GM21619 (cell line): ENCODE data around the gene BAK1.
"Not testable (repeated sequence)": the region's sequence is repeated elsewhere in the genome, so short reads cannot be mapped to it uniquely, and the experiment has no call there.

Experiments used
- ATAC-seq: cut with Tn5 transposase; IDR thresholded peaks from one replicate; pipeline ENCODE4 v1.9.1; 2021; ENCODE audit not compliant: unreplicated experiment

BAK1 gene

GRCh38 chr6:33557376-33557775, 22.7 kb downstream of the BAK1 start:
- no peak for ATAC-seq

- not testable (repeated sequence) for ATAC-seq
Observed at GRCh38 chr6:33552883-33553282, 27.2 kb downstream of the BAK1 start.

- ATAC-seq, result no peak
Observed at GRCh38 chr6:33552252-33552651, 27.8 kb downstream of the BAK1 start.

- ATAC-seq, result no peak
Observed at GRCh38 chr6:33551538-33551937, 28.5 kb downstream of the BAK1 start.

- no peak for ATAC-seq
Observed at GRCh38 chr6:33549896-33550295, 30.2 kb downstream of the BAK1 start.

GRCh38 chr6:33549196-33549595, 30.9 kb downstream of the BAK1 start:
- no peak for ATAC-seq

- no peak for ATAC-seq
Observed at GRCh38 chr6:33547499-33547898, 32.6 kb downstream of the BAK1 start.

GRCh38 chr6:33546766-33547165, 33.3 kb downstream of the BAK1 start:
- ATAC-seq, result no peak

GRCh38 chr6:33545292-33545691, 34.8 kb downstream of the BAK1 start:
- ATAC-seq, result not testable (repeated sequence)

GRCh38 chr6:33543116-33543515, 37.0 kb downstream of the BAK1 start:
- no peak for ATAC-seq

- no peak for ATAC-seq
Observed at GRCh38 chr6:33540768-33541167, 39.3 kb downstream of the BAK1 start.

GRCh38 chr6:33534702-33535101, 45.4 kb downstream of the BAK1 start:
- no peak for ATAC-seq

GRCh38 chr6:33533163-33533869, 46.8 kb downstream of the BAK1 start:
- ATAC-seq, result not testable (repeated sequence)

- not testable (repeated sequence) for ATAC-seq
Observed at GRCh38 chr6:33532431-33532830, 47.6 kb downstream of the BAK1 start.

GRCh38 chr6:33530617-33531016, 49.5 kb downstream of the BAK1 start:
- ATAC-seq, result not testable (repeated sequence)
